Kidney epithelial cell (primary cell): ENCODE results near the gene SEC14L1. TPM values are rescaled to one million over a fixed set of nuclear protein-coding genes. Genes with fewer than 3 reads are reported as not detected.

Experiments used
- DNase-seq: peaks from one replicate; pipeline ENCODE4 v3.0.0-alpha.2; 2010; ENCODE audit warnings: low read depth
- H3K27me3 ChIP-seq: 2 replicates; pipeline ENCODE4 v1.6.0; 2011; ENCODE audit warnings: low read length; ENCODE audit not compliant: control insufficient read depth, insufficient read depth
- H3K36me3 ChIP-seq: 2 replicates; pipeline ENCODE4 v1.5.1; 2011; ENCODE audit warnings: low read length; ENCODE audit not compliant: control insufficient read depth, insufficient read depth
- H3K4me3 ChIP-seq: 2 replicates; pipeline ENCODE4 v1.5.1; 2011; ENCODE audit warnings: low read depth, mild to moderate bottlenecking, control low read depth, low read length
- total RNA-seq: library from RNA; depleted of rRNA; stranded (reverse); fragments of >200 nt; gene quantifications from 2 replicates; pipeline ENCODE4 v1.2.3, GENCODE V29; 2015
- TF ChIP-seq, protein P1 (sequence below): IDR thresholded peaks from 2 replicates; pipeline ENCODE4 v1.5.1; 2011; ENCODE audit warnings: mild to moderate bottlenecking, moderate library complexity, low read length, control low read depth, inconsistent platforms; ENCODE audit not compliant: insufficient read depth, poor library complexity, severe bottlenecking

SEC14L1 gene
- total RNA-seq: 41.6 and 46.2 TPM in 2 replicates

- H3K4me3 ChIP-seq: peak within 1 kb of the TSS; percentile 90
- H3K36me3 ChIP-seq: peaks cover 3% of the 10 kb centered on the region
- no peak for DNase-seq
- no peaks in the 10 kb centered on the region for H3K27me3 ChIP-seq
- TF ChIP-seq, protein P1, sequence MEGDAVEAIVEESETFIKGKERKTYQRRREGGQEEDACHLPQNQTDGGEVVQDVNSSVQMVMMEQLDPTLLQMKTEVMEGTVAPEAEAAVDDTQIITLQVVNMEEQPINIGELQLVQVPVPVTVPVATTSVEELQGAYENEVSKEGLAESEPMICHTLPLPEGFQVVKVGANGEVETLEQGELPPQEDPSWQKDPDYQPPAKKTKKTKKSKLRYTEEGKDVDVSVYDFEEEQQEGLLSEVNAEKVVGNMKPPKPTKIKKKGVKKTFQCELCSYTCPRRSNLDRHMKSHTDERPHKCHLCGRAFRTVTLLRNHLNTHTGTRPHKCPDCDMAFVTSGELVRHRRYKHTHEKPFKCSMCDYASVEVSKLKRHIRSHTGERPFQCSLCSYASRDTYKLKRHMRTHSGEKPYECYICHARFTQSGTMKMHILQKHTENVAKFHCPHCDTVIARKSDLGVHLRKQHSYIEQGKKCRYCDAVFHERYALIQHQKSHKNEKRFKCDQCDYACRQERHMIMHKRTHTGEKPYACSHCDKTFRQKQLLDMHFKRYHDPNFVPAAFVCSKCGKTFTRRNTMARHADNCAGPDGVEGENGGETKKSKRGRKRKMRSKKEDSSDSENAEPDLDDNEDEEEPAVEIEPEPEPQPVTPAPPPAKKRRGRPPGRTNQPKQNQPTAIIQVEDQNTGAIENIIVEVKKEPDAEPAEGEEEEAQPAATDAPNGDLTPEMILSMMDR: no peak
These were observed at the start of gene SEC14L1 for GRCh38 chr17:77140878-77141767. Gene SEC14L1 (plus strand): TSS chr17:77140969. CDS start chr17:77143597, 2,628 bp downstream.

DNA sequence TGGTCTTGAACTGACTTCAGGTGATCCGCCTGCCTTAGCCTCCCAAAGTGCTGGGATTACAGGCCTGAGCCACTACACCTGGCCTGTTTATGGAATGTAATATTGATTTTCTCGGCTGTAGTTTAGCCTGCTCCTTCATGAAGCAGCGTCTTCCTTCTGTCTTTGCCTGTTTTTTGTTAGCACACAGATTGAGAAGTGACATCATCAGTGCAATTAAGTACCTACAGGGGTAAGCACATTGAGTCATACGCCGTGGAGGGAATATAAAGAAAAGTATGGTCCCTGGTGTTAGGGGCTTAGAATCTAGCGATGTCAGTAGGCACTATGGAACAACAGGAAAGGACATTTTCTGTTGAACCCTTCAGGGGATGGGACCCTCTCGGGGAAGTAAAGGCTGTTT is 48.7 kb upstream of the SEC14L1 start:
- Histone ChIP-seq H3K4me3 (no peak overlapping the region), H3K36me3 (peaks cover 3% of the 10 kb centered on the region), H3K27me3 (no peaks in the 10 kb centered on the region)
- no peak for DNase-seq
- TF ChIP-seq, protein P1: no peak

GRCh38 chr17:77095461-77095860 is 45.3 kb upstream of the SEC14L1 start:
- no peak overlapping the region for H3K4me3 ChIP-seq
- H3K27me3 ChIP-seq: no peaks in the 10 kb centered on the region
- TF ChIP-seq, protein P1: no peak
- DNase-seq: no peak
- peaks cover 5% of the 10 kb centered on the region for H3K36me3 ChIP-seq

- Histone ChIP-seq H3K4me3 (no peak overlapping the region), H3K27me3 (no peaks in the 10 kb centered on the region), H3K36me3 (peaks cover 5% of the 10 kb centered on the region)
- TF ChIP-seq, protein P1: peak; percentile 82
- DNase-seq: no peak
These were observed 44.1 kb upstream of the SEC14L1 start for GRCh38 chr17:77096570-77097214.

GRCh38 chr17:77097631-77098180 is 43.1 kb upstream of the SEC14L1 start:
- Histone ChIP-seq H3K27me3 (no peaks in the 10 kb centered on the region), H3K36me3 (peaks cover 3% of the 10 kb centered on the region)
- TF ChIP-seq, protein P1: no peak

More at GRCh38 chr17:77097631-77098180, 43.1 kb upstream of the SEC14L1 start:
- no peak for DNase-seq
- H3K4me3 ChIP-seq: no peak overlapping the region
